ENCODE data around the gene NAPB. TPM values are rescaled to one million over a fixed set of nuclear protein-coding genes. Genes with fewer than 3 reads are reported as not detected.

NAPB gene
- total and polyA plus RNA-seq, 2 of the 8 experiments (the other 6 are each of a cell fraction or from before 2014, with no cell fraction given): 6.2 to 12.3 TPM

- no peak for TF ChIP-seq ZNF274 (IDR thresholded peaks at IDR 0.05; ENCODE audit: borderline replicate concordance, extremely low read depth, low read length)
- TF ChIP-seq EGR1 (IDR thresholded peaks at IDR 0.05; ENCODE audit: borderline replicate concordance, low read depth, low read length): no peak
Observed at GRCh38 chr20:23390091-23390774, 31.1 kb downstream of the NAPB start (continued).
